HUES48 (cell line): ENCODE results near the gene KLK1.
"Not testable (repeated sequence)": the region's sequence is repeated elsewhere in the genome, so short reads cannot be mapped to it uniquely, and the experiment has no call there.

ENCODE experiments used
- H3K27ac ChIP-seq: one replicate; pipeline ENCODE4 v1.7.0; 2013; ENCODE audit warnings: low read depth, low read length, inconsistent platforms
- H3K27me3 ChIP-seq: 2 replicates; pipeline ENCODE4 v1.6.1; 2013; ENCODE audit warnings: mild to moderate bottlenecking, low read length; ENCODE audit not compliant: control insufficient read depth, insufficient read depth
- H3K36me3 ChIP-seq: 2 replicates; pipeline ENCODE4 v1.6.1; 2013; ENCODE audit warnings: low read length; ENCODE audit not compliant: control insufficient read depth, insufficient read depth
- H3K4me1 ChIP-seq: 2 replicates; pipeline ENCODE4 v1.6.1; 2013; ENCODE audit warnings: mild to moderate bottlenecking, low read length; ENCODE audit not compliant: control insufficient read depth, insufficient read depth
- H3K4me3 ChIP-seq: 2 replicates; pipeline ENCODE4 v1.5.1; 2013; ENCODE audit warnings: mild to moderate bottlenecking, low read depth, low read length
- H3K9ac ChIP-seq: 2 replicates; pipeline ENCODE4 v1.6.1; 2013; ENCODE audit warnings: mild to moderate bottlenecking, low read depth, low read length, moderate library complexity
- H3K9me3 ChIP-seq: 2 replicates; pipeline ENCODE4 v1.6.1; 2013; ENCODE audit warnings: low read length; ENCODE audit not compliant: control insufficient read depth, insufficient read depth

KLK1 gene

DNA sequence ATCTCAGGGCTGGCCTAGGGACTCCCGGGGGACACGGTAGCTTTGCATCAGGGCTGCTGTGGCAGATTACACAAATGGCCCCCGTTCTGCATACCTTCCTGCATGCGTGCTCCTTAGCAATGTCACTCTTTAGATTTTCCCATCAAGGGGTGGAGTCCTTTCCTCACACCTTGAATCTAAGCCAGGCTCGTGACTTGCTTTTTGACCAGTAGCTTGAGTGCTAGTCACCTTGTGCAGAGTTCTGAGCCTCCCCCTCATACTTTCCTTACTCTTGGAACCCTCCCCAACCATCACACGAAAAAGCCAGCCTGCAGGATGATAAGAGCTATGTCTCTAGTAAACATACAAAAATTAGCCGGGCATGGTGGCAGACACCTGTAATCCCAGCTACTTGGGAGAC is 50.1 kb downstream of the KLK1 start:
- not testable (repeated sequence) for H3K27ac ChIP-seq, H3K36me3 ChIP-seq, H3K4me3 ChIP-seq, H3K4me1 ChIP-seq, H3K9ac ChIP-seq, H3K9me3 ChIP-seq
- H3K27me3 ChIP-seq: peaks cover 28% of the 10 kb centered on the region

DNA sequence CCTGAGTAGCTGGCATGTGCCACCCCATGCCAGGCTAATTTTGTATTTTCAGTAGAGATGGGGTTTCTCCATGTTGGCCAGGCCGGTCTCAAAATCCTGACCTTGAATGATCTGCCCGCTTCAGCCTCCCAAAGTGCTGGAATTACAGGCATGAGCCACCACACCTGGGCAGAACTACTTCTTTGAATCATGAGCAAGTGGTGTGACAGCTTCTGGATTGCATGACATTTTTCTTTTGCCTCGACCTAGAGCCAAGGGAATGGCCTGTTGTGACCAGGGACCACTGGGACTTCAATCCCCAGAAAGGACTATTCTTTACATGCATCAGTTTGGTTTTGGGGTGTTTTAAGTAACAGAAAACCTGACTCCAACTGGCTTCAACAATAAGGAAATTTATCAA is 50.7 kb downstream of the KLK1 start:
- not testable (repeated sequence) for H3K27ac ChIP-seq, H3K4me3 ChIP-seq, H3K9me3 ChIP-seq, H3K36me3 ChIP-seq, H3K4me1 ChIP-seq, H3K9ac ChIP-seq
- peaks cover 23% of the 10 kb centered on the region for H3K27me3 ChIP-seq

DNA sequence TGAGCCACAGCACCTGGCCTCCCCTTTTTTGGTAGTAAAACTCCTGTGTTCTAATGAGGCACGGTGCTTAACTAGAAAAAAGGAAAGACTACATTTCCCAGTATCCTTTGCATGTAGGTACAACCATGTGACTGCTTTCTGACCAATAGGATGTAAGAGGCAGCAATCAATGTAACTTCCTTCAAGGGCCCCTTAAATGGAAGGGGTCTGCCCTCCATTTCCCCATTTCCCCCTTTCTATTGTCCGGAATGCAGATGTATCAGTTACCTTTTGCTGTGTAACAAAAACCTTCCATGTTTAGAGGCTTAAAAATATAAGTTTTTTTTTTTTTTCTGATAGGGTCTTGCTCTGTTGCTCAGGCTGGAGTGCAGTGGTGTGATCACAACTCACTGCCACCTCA is 51.1 kb downstream of the KLK1 start:
- H3K9ac ChIP-seq: no peak overlapping the region
- peaks cover 18% of the 10 kb centered on the region for H3K27me3 ChIP-seq
- peaks cover 2% of the 10 kb centered on the region; the same call in 1 of the 2 replicates for H3K4me1 ChIP-seq
- H3K36me3 ChIP-seq: no peaks in the 10 kb centered on the region
- no peak overlapping the region for H3K4me3 ChIP-seq
- no peaks in the 10 kb centered on the region for H3K9me3 ChIP-seq
- no peak overlapping the region for H3K27ac ChIP-seq

DNA sequence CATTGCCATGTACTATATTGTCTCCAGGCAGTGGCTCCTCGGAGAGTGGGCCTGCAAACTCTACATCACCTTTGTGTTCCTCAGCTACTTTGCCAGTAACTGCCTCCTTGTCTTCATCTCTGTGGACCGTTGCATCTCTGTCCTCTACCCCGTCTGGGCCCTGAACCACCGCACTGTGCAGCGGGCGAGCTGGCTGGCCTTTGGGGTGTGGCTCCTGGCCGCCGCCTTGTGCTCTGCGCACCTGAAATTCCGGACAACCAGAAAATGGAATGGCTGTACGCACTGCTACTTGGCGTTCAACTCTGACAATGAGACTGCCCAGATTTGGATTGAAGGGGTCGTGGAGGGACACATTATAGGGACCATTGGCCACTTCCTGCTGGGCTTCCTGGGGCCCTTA is 52.7 kb downstream of the KLK1 start:
- H3K27ac ChIP-seq: no peak overlapping the region
- H3K4me3 ChIP-seq: no peak overlapping the region
- H3K4me1 ChIP-seq: no peaks in the 10 kb centered on the region
- H3K9ac ChIP-seq: no peak overlapping the region
- no peaks in the 10 kb centered on the region for H3K9me3 ChIP-seq
- H3K27me3 ChIP-seq: peaks cover 3% of the 10 kb centered on the region; the same call in 1 of the 2 replicates
- no peaks in the 10 kb centered on the region for H3K36me3 ChIP-seq

DNA sequence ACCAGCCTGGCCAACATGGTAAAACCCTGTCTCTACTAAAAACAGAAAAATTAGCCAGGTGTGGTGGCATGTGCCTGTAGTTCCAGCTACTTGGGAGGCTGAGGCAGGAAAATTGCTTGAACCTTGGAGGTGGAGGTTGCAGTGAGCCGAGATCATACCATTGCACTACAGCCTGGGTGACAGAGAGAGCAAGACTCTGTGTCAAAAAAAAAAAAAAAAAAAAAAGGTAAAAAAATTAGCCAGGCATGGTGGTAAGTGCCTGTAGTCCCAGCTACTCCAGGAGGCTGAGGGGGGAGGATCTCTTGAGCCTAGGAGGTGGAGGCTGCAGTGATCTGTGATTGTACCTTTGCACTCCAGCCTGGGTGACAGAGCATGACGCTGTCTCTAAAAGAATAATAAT is 53.4 kb downstream of the KLK1 start, which contains the start of gene GPR32:
TSS of gene GPR32 (plus strand) at position 301 of the 400 bp plus-strand sequence. CDS start 137 bp downstream, outside the sequence.
- H3K4me3 ChIP-seq, H3K9me3 ChIP-seq, H3K4me1 ChIP-seq, H3K27me3 ChIP-seq, H3K27ac ChIP-seq, H3K36me3 ChIP-seq, H3K9ac ChIP-seq: not testable (repeated sequence)
